Measurements from ENCODE around the gene C6orf89. TPM values are rescaled to one million over a fixed set of nuclear protein-coding genes. Genes with fewer than 3 reads are reported as not detected.

The C6orf89 gene
- total and polyA plus RNA-seq, 2 of the 13 experiments (the other 11 are each of a cell fraction or from before 2014, with no cell fraction given), result 22.1 to 32.2 TPM

DNA sequence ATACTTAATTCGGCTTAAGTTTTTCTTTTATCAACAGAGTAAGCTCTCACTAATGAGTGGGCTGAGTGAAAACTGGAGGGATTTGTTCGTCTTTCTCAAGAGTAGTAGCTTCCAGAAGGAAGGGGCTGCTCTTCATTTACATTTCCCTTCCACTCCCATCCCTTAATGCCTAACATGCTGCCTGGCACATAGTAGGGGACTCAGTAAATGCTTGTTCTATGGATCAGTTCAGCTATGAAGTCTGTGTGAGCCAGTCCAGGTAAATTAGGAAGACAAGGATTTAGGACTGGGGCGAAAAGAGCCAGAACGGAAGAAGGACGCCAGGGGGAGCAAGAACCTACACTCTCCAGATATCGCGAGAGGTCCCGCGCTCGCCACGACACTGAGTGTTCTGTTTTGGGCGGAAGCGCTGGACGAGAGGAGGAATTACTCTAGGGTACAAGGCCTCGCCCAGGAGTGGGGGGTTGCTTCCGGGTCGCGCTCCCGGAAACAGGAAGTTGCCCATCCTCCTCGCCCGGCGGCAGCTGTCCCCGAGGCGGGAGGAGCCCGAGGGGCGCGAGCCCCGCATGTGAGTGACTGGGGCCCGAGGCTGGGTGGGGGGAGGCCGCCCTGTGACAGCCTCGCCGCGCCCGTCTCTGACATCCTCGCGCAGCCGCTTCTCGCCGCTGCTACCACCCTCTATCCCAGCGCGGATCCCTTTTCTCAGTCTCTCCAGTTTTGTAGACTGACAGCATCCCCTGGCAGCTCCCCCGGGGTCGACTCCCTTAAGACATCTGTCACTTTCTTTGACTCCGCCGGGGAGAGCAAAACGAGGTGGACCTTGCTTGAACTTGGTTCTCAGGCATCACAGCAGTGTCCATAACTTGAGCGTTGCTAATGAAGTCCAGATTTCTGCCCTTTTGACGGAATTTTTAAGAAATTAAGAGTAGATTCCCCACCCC is at the start of gene C6orf89 (continued):
- TF ChIP-seq, protein P1, sequence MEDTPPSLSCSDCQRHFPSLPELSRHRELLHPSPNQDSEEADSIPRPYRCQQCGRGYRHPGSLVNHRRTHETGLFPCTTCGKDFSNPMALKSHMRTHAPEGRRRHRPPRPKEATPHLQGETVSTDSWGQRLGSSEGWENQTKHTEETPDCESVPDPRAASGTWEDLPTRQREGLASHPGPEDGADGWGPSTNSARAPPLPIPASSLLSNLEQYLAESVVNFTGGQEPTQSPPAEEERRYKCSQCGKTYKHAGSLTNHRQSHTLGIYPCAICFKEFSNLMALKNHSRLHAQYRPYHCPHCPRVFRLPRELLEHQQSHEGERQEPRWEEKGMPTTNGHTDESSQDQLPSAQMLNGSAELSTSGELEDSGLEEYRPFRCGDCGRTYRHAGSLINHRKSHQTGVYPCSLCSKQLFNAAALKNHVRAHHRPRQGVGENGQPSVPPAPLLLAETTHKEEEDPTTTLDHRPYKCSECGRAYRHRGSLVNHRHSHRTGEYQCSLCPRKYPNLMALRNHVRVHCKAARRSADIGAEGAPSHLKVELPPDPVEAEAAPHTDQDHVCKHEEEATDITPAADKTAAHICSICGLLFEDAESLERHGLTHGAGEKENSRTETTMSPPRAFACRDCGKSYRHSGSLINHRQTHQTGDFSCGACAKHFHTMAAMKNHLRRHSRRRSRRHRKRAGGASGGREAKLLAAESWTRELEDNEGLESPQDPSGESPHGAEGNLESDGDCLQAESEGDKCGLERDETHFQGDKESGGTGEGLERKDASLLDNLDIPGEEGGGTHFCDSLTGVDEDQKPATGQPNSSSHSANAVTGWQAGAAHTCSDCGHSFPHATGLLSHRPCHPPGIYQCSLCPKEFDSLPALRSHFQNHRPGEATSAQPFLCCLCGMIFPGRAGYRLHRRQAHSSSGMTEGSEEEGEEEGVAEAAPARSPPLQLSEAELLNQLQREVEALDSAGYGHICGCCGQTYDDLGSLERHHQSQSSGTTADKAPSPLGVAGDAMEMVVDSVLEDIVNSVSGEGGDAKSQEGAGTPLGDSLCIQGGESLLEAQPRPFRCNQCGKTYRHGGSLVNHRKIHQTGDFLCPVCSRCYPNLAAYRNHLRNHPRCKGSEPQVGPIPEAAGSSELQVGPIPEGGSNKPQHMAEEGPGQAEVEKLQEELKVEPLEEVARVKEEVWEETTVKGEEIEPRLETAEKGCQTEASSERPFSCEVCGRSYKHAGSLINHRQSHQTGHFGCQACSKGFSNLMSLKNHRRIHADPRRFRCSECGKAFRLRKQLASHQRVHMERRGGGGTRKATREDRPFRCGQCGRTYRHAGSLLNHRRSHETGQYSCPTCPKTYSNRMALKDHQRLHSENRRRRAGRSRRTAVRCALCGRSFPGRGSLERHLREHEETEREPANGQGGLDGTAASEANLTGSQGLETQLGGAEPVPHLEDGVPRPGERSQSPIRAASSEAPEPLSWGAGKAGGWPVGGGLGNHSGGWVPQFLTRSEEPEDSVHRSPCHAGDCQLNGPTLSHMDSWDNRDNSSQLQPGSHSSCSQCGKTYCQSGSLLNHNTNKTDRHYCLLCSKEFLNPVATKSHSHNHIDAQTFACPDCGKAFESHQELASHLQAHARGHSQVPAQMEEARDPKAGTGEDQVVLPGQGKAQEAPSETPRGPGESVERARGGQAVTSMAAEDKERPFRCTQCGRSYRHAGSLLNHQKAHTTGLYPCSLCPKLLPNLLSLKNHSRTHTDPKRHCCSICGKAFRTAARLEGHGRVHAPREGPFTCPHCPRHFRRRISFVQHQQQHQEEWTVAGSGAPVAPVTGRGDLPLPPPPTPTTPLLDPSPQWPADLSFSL (CRISPR knock-in tag; IDR thresholded peaks at IDR 0.05), result no peak
- TF ChIP-seq NFYB (CRISPR knock-in tag; IDR thresholded peaks at IDR 0.05) (peak; percentile 50; the same call in 1 of the 2 replicates), ZNF329 (CRISPR knock-in tag; IDR thresholded peaks at IDR 0.05; ENCODE audit: low read depth) (no peak), ZNF292 (CRISPR knock-in tag; IDR thresholded peaks at IDR 0.05; ENCODE audit: borderline replicate concordance, low read depth) (peak; percentile 94), ZNF720 (CRISPR knock-in tag; IDR thresholded peaks at IDR 0.05) (no peak), ZNF761 (CRISPR knock-in tag; conservative IDR thresholded peaks at IDR 0.05) (peak; percentile 88; the same call in 1 of the 2 replicates), GABPB1 (CRISPR knock-in tag; IDR thresholded peaks at IDR 0.05) (peak; percentile 99), KAT8 (CRISPR knock-in tag; IDR thresholded peaks at IDR 0.05) (peak; percentile 100), MED8 (CRISPR knock-in tag; IDR thresholded peaks at IDR 0.05; ENCODE audit: insufficient replicate concordance) (peak; percentile 21), U2AF1 (optimal IDR thresholded peaks at IDR 0.05; ENCODE audit: low read depth, low read length) (no peak), MEIS2 (CRISPR knock-in tag; IDR thresholded peaks at IDR 0.05) (peak; percentile 84), ZNF383 (CRISPR knock-in tag; IDR thresholded peaks at IDR 0.05; ENCODE audit: borderline replicate concordance) (peak; percentile 95), PATZ1 (CRISPR knock-in tag; IDR thresholded peaks at IDR 0.05) (peak; percentile 96), PAWR (CRISPR knock-in tag; IDR thresholded peaks at IDR 0.05; ENCODE audit: borderline replicate concordance) (no peak), SAFB2 (CRISPR knock-in tag; IDR thresholded peaks at IDR 0.05; ENCODE audit: borderline replicate concordance, low read depth) (peak; percentile 96), USF2 (IDR thresholded peaks at IDR 0.05; ENCODE audit: low read depth, low read length) (no peak), USF2 (CRISPR knock-in tag; IDR thresholded peaks at IDR 0.05; ENCODE audit: borderline replicate concordance) (no peak; the same call in 1 of the 2 replicates), MIER3 (CRISPR knock-in tag; IDR thresholded peaks at IDR 0.05; ENCODE audit: borderline replicate concordance) (peak; percentile 94)

Data from HepG2 (cell line).